Activated gamma-delta T cell treated with anti-CD3 and anti-CD28 coated beads, Interleukin-2, amount 50 U/mL, for 16 hours (primary cell): ENCODE results near the gene TMUB1.

Source experiments
- DNase-seq: peaks from one replicate; pipeline ENCODE4 v3.0.0-alpha.2; 2020; ENCODE audit warnings: low read depth

The TMUB1 gene

DNA sequence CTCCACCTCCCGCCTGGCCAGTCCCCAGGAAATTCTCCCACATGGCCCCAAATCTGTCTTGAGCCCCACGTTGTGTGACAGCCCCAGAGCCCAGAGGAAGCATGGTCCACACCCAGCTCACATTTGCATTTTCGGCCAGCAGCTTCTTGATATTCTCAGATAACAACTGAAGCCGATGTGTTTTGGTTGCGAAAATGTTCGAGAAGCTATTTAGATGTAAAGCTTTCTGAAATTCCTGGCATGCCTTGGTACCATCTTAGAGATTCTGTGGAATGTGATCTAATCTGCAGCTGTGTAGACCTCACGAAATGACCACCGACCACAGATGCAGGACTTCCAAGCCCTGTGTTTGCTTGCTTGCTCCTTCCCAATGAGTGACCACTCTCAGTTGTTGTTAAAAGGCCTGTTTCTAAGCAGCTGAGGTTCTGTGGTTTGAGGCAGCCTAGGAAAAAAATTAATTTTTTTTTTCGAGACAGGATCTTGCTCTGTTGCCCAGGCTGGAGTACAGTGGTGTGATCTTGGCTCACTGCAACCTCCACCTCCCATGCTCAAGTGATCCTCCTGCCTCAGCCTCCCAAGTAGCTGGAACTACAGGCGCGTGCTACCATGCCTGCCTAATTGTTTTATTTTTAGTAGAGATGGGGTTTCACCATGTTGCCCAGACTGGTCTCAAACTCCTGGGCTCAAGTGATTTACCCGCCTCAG is 15.1 kb downstream of the TMUB1 start:
- no peak for DNase-seq

DNA sequence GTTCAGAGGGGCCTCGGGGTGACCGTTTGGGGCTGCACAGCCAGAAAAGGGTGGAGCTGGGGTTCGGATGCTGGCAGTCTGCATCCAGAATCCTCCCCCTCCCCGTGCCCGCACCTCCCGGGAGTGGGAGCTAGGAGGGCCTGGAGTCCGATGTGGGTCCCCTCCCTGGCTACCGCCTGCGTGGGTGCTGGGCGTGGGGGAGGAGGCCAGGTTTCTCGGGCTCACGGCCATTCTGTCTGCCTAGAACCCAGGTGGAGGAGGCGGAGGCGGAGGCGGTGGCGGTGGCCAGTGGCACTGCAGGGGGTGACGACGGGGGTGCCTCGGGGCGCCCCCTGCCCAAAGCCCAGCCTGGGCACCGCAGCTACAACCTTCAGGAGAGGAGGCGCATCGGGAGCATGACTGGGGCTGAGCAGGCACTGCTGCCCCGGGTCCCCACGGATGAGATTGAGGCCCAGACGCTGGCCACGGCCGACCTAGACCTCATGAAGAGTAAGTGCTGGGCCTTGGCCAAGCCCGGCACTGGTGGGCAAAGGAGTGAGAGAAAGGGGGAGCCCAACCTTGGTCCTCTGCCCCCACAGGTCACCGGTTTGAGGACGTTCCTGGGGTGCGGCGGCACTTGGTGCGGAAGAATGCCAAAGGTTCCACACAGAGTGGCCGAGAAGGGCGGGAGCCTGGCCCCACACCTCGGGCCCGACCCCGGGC is 16.9 kb downstream of the TMUB1 start:
- no peak for DNase-seq

DNA sequence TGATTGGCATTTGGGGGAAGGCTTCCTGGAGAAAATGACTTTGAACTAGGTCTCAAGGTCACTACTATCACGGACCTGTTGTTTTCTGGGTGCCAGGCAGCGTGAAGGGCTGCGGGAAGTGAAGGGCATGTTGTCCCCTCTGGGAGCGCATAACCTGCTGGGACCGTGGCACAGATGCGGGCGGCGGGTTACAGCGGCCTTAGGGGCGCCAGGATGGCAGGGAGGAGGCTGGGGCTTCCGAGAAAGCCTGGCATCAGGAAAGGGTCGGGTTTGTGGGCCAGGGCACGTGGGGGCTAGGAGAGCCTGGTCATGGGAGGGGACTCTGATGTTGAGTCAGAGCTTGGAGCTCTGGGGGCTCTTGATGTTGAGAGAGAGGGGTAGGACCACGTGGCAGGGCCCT is 17.8 kb downstream of the TMUB1 start:
- DNase-seq = no peak

DNA sequence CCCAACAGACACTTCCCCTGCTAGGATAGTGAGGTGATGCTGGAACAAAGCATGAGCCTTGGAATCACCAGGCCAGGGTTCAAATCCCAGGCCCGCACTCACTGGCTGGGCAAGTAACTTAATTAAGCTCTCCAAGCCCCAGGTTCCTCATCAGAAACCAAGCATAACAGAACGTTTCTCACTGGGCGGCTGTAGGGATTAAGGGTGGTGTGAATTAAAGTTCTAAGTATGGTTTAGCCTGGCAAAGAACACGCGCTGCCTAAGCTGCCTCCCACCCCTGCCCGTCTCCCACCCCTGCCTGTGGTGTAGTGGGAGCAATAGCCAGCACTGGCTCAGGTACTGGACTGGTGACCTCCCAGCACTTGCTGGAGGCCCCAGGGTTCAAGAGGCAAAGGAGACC is 18.3 kb downstream of the TMUB1 start:
- no peak for DNase-seq

DNA sequence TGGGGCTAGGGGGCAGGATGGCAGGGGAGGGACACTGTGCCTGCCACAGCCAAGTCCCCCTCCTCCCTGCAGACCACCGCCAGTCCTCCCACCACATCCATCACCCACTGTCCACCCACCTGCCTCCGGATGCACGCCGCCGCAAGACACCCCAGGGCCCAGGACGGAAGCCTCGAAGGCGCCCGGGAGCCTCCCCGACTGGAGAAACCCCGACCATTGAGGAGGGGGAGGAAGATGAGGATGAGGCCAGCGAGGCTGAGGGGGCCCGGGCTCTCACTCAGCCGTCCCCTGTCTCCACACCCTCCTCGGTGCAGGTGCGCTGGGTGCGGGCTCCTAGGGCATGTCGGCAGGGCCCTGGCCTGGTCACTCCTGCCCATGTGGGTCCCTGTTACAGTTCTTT is 18.8 kb downstream of the TMUB1 start:
- DNase-seq = no peak

DNA sequence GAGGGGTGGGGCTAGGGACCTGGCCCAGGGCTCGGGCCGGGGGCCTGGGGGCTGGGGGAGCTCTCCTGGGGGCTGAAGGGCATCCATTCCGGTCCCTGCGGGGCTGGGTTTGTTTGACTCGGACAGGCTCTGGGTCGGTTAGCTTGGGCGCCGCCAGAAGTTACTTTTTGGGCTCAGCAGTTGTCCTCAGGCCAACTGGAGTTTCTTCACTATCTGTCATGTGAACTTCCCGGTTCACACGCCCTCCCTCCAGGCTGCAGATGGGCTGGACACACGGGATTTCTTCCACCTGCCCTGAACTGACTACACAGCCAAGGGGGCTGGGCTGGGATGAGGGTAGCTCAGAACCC is 20.1 kb downstream of the TMUB1 start:
- DNase-seq = no peak

DNA sequence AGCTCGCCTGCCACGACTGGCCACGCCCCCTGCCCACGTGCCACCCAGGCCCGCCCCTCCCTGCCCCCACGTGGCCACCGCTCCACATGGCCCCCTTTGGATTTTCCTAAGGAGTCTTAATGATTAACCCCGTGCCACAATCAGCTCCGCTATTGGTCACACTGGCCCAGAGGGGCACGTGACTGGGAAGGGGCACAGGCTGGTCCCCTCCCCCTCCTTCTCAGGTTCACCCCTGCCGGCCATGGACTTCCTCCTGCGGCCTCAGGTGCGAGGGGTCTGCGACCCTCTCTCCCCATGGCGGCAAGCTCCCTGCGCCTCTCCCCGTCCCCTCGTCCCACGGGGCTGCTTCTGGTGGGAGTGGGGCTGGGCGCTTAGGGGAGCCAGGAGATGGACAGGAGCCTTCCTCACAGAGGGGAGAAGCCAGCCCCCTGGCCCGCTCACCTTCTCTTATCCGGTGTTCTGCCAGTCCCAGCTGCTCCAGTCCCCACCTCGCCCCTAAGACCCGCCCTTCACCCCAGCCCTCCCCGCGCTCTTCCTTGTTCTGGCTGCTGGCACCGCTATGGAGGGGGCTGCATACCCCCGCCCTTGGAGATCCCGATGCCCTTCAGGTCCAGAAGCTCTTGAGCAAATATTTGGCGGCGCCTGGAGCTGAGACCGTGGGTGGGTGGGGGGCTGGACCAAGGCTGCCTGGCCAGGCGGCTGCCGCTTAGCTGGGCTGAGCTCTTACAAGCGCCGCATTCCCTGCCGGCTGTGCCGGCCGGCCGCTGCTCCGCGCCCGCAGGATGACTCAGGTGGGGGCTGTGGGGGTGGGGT is 20.7 kb downstream of the TMUB1 start:
- no peak for DNase-seq

DNA sequence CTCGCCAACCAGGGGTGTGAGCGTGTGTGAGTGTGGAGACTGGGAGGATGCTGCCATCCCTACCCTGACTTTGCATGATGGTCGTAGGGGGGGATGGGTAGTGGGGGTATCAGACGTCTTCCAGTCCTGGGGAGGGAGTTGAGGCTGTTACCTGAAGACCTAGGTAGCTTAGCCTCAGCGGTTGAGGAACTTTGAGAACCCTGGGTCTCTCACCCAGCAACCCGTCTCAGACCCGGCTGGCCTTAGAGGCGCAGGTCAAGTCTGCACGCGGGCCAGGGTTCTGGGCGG is 21.2 kb downstream of the TMUB1 start:
- no peak for DNase-seq

DNA sequence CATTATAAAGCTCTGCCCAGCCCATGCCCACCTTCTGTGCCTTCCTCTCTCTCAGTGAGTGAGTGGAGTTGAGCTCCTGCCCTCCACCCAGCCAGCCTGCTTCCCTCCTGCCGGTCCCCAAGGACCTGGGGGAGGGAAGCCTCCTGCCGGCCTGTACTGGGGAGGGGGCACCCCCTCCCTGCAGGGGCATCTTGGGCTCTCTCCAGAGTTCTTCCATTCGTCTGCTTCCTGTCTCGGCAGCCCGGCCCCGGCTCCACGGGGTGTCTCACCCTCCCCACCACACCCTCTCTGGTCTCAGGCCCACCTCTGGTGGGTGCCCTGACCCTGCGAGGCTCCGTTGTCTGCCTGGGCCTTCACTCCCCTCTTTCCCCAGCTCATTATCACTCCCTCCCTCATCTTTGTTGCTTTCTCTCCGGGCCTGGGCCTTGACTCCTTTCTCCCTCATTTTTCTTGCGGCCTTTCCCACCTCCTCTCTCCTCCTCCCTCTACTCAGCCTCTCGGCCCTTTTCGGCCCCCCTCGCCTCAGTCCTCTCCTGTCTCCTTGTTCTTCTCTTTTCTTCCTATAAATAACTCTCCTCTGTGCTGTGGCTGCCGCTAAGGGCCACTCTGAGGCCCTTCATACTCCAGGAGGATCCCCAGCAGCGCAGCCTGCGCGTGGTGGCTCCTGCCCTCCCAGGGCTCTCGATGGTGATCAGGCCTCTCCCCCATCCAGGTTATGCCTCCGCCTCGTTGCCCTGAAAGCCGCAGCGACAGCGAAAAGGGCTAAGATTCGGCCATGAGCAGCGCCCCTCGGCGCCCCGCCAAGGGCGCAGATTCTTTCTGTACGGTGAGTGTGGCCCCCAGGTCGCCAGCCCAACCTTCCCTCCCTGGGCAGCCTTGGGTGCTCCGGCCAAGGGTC is 21.8 kb downstream of the TMUB1 start:
- DNase-seq = no peak

DNA sequence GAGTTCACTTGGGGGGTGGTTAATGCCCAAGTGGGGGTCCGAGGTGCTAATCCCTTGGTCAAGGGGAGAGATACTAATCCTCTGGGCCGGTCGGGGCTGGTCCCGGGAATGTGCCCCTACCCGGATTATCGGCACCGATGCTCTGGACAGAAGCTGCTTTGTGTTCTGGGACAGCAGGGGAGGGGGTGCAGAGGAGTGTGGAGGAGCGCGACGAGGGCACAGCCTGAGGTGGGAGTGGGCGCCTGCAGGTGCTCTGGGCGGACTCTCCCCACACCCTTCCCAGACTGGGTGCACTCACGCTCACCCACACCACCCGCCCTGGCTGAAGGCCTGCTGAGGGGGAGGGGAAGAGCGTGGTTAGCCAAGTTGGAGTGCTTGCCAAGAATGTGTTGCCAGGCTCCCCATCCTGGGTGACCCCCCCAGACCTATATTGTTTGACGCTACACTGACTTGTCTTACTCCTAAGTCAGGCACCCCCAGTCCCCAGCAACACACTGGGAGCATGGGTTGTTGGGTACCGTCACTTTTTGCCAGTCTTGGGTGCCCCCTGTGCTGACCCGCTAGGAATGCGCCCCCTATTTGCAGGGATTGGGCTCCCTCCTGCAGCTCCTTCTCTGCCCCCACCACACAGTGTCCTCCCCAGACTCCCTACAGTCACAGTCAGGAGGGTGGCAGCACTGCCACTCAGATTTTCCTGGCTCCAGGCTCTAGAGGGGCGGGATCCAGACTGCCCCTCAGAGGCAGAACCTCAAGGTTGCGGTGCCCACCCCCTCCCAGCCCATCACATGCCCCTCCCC is 22.7 kb downstream of the TMUB1 start:
- no peak for DNase-seq

DNA sequence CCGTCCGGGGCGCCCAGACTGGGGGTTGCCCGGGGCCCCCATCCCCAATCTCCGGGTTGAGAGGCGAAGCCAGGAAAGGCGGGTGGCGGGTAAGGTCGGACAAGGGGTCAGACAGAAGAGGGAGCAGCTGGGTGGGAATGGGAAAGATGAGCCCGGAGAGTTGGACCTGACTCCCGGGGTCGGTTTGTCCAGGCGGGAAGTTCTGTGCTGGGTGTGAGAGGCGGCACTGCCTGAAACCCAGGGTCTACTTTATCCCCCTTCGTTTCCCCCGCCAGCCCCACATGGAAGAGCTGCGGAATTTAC is 23.2 kb downstream of the TMUB1 start:
- no peak for DNase-seq

DNA sequence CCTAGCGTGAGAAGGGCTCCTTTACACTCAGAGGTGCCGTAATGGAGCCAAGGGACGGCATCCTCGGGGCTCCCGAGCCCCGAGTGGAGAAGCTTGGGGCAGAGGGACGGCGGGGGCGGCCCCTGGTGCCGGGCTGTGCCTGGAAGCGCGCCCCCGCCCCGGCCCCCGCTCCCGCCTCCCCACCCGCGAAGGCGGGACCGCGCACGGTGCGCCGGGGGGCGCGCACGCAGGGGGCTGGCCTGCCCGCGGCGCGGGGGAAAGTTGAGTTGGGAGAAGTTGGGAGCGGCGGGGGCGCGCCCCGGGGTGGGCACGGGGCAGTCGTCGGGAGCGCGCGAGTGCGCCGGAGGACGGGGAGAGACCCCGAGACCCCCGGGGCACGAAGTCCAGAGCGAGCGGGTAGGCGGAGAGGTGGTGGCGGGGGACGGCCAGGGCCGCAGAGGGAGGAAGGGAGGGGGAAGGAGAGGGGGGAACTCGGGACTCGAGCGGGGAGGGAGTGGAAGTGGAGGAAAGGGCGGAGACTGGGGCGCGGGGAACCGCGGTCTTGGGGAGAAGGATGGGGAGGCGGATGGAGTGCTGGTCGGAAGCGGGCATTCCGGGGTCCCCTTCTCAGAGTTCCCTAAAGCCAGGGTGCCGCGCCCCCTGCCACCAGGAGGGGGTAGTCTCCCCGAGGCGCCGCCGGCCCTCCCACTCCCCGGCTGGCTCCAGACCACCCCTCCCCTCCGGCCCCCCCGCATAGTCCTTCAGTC is 23.8 kb downstream of the TMUB1 start, which contains the start of gene SLC4A2:
Gene SLC4A2, plus strand, starts transcription at position 223 of the 746 bp plus-strand sequence. CDS start 2,399 bp downstream, outside the sequence.
- DNase-seq = peak; percentile 54

DNA sequence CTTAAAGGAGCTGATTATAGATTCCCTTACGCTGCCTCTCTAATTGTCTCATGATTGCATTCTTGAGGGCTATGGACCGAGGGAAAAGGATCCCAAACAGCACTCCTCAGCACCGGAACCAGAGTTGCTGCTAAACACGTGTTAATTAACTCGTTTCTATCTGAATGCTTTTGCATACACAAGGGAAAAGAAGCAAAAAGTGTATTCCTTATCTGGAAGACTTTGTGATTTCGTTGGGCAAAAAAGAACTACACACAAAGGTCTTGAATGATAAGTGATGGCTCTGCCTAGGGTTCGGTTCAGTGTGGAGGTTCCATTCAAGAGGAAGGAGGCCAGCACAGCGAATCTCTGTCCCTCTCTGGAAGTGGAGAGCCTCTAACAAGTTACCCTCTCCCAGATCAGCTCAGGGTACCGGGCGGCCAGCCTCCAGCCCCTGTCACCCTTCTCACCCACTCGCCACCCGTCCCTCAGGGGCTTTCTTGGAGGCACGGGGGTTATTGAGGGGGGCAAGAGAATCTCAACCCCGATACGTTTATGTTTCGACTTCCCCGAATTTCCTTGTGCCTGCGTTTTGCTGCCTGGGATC is 24.4 kb downstream of the TMUB1 start:
- DNase-seq = no peak

DNA sequence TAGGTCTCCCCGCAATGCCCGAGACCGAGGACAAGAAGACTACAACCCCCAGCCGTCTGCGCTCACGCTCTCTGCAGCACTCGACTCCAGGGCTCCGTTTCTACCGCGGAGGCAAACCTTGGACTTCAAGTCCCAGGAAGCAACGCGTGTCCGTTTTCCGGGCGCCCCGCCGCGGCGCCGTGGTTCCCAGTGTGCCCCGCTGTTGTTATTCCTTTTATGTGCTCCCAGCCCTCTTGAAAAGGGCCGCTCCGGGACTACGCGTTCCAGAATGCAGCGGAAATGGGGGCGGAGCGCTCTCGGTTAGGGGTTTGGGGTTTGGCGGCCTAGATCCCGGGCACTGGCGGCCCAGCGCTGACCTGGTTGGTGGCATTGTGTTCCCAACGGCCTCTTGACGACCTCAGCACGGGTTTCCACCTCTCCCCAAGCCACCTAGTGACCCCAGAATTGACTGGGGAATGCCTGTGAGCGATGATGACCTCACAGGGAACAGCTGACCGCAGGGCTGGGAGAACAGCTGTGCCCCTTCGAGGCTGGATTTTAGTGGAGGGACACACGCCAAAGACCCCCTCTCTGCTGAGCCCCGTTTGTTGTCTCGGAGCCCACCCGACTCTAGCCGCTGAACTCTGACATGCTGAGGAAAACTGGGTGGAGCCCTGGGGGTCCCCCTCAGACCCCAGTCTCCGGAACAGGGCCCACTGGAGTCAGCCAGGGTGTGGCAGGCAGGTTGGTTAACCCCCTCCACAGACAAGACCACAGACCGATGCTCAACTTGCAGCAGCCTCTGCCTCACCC is 25.1 kb downstream of the TMUB1 start:
- DNase-seq = peak; percentile 96

DNA sequence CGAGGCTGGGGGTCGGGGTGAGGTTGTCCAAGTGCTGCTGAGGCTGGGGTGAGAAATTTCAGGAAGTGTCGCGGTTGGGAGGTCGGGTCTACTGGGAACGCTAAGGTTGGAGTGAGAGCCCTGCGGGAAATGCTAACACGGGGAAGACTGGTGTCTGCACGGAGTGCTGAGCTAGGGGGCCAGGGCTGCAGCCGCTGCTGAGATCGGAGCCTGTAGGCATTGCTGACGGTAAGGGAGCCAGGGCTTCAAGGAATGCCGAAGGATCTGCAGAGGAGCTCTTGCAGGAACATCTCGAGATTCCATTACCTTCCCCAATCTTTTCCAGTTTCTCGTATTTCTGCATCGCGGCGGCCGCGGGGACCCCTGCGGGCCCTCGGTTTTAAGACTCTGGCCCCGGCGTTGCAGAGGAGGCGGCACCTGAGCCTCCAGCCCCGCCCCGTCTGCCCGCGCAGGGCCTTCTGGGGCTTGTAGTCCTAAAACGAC is 25.7 kb downstream of the TMUB1 start, which contains the start of gene CDK5:
Gene CDK5, minus strand, starts transcription at position 392 of the 483 bp plus-strand sequence. Its CDS starts 49 bp downstream, at position 343.
- DNase-seq = no peak

DNA sequence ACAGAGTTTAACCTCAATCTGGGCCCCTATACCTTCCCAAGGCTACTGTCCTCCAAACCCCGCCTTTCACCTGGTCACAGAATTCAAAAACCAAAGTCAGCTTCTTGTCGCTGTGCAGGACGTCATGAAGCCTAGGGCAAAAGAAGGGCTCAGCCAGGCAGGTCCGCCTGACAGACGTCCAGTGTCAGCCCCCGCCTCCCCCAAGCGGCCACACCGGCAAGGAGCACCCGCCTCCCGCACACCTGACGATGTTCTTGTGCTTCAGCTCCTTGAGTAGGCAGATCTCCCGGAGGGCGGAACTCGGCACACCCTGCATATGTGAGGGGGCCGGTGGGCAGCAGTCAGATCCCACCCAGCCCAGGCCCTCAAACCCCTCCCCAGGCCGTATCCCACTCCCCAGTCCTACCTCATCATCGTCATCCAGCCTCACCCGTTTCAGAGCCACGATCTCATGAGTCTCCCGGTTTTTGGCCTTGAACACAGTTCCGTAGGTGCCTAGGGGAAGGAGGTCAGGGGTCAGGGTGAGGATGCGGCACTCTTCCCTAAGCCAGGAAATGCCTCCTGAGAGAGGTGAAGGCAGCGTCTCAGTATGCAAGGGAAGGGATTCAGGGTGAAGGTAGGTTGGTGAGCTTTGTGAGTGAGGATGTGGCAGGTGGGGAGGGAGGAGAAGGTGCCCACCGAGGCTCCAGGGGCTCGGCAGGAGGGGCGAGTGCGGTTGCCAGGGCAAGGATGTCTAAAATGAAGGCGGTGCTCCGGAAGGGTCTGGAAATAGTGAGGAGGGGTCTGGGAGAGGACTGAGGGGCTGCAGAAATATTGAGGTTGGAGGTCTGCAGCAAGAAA is 26.4 kb downstream of the TMUB1 start:
- DNase-seq = no peak

DNA sequence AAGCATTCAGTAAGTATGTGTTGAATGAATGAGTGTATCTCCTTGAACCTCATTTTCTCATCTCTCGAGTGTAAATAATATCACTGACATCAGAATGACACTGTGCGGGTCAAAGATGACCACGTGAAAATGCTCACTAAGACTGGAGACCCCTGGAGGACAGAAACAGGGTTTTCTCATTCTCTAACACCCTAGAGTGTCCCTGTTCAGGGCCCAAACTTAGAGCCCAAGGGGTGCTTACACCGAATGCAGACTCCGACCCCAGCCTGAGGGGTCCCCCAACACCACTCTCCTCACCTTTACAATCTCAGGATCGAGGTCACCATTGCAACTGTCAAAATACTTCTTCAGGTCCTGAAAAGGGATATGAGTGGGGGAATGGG is 27.0 kb downstream of the TMUB1 start:
- DNase-seq = no peak

DNA sequence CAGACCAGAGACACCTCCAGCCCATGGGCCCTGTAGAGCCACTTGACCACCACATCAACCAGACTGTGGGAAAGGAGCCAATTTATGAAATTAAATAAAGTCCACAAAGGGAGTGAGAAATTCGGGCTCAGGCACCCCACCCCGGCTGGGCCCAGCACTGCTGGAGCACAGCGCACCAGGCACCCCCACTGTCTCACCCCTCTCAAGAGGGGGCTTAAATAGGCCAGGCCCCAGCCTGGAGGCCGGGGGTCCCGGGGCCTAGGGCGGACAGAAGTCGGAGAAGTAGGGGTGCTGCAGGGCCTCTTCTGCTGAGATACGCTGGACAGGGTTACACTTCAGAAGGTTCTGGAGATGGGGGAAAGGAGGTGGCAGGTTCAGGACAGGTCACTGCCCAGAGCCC is 29.5 kb downstream of the TMUB1 start:
- DNase-seq = no peak
